Suprapubic skin (tissue), 4 donors: ENCODE measurements around the gene SORCS1. TPM values are rescaled to one million over a fixed set of nuclear protein-coding genes. Genes with fewer than 3 reads are reported as not detected.
A peak's percentile ranks its signal among the peaks of the same experiment; 100 is the strongest.

Experiments used
- DNase-seq, 2 donors: peaks; one replicate each; pipeline ENCODE4 v3.0.0-alpha.2; 2019; ENCODE audit warnings: low spot score in 2 of 2
- H3K27ac ChIP-seq: fragments of 200-600 bp; sonication (generic); one replicate; pipeline ENCODE4 v1.5.1; 2019
- H3K27me3 ChIP-seq: fragments of 200-600 bp; sonication (generic); one replicate; pipeline ENCODE4 v1.5.1; 2019
- H3K36me3 ChIP-seq: fragments of 200-600 bp; sonication (generic); one replicate; pipeline ENCODE4 v1.5.1; 2019
- H3K4me1 ChIP-seq: fragments of 200-600 bp; sonication (generic); one replicate; pipeline ENCODE4 v1.5.1; 2019
- H3K4me3 ChIP-seq: fragments of 200-600 bp; sonication (generic); one replicate; pipeline ENCODE4 v1.5.1; 2019; ENCODE audit warnings: mild to moderate bottlenecking
- H3K9me3 ChIP-seq: fragments of 200-600 bp; sonication (generic); one replicate; pipeline ENCODE4 v1.5.1; 2019
- EP300 ChIP-seq: sonication (generic); formaldehyde crosslinking; IDR thresholded peaks from one replicate; pipeline ENCODE4 v1.6.1; 2017; ENCODE audit warnings: antibody characterized with exemption
- POLR2A ChIP-seq, 2 donors: fragments of 450-650 bp; IDR thresholded peaks; one replicate each; pipeline ENCODE4 v1.6.1; 2017; ENCODE audit warnings: antibody characterized with exemption in 2 of 2, mild to moderate bottlenecking in 2 of 2, moderate library complexity in 2 of 2
- POLR2AphosphoS5 ChIP-seq, 3 donors: sonication (generic); formaldehyde crosslinking; IDR thresholded peaks; one replicate each; pipeline ENCODE4 v1.6.1; 2017; ENCODE audit warnings: antibody characterized with exemption in 3 of 3
- WGBS: methylation state at CpG from one replicate; pipeline ENCODE4 v1.1.5; 2018; 5-methylcytosine and 5-hydroxymethylcytosine counted together
- total RNA-seq, 4 donors: library from RNA; depleted of rRNA; stranded (reverse); fragments of >200 nt; gene quantifications; one replicate each; pipeline ENCODE4 v1.1.0, GENCODE V29; 2016
- TF ChIP-seq, protein P1 (sequence below), 2 donors: fragments of 200-600 bp in 1 of 2; fragments of 450-650 bp in 1 of 2; sonication (generic) in 1 of 2; IDR thresholded peaks; one replicate each; pipeline ENCODE4 v1.5.1; 2016 to 2019; ENCODE audit warnings: antibody characterized with exemption in 2 of 2, mild to moderate bottlenecking in 1 of 2, moderate library complexity in 1 of 2

SORCS1 gene
- total RNA-seq, 4 donors from 2014 or later = 1.3 to 6.0 (median 3.4) TPM

DNA sequence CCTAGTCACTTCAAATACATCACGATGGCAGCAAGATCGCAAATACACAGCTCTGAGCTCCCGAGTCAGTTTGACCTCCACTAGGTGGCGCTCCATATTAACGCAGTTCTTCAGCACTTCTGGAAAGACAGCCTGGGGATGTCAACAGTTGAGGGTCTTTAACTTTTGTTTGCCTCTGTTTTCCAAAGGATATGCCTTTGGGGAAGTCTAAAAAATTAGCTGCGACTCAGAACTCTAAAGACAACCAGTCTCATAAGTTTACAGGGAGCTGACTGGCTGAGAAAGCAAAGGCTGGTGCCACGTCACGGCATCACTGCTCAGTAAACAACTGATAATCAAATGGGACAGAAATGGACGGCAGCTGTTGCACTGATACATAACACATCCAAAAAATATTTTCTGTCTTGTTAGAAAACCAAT is 458.8 kb downstream of the SORCS1 start:
- WGBS = 20% methylated on average over 9 of the region's 9 CpGs
- H3K27me3 ChIP-seq = no peaks in the 10 kb centered on the region
- no peaks in the 10 kb centered on the region for H3K9me3 ChIP-seq
- H3K36me3 ChIP-seq = no peaks in the 10 kb centered on the region
- no peaks in the 10 kb centered on the region for H3K4me1 ChIP-seq
- H3K27ac ChIP-seq = no peak overlapping the region
- no peak overlapping the region for H3K4me3 ChIP-seq
- peak in 1 of 2 donors; percentile 61 for DNase-seq
- TF ChIP-seq POLR2A (IDR thresholded peaks at IDR 0.05) (no peak), EP300 (no peak), POLR2AphosphoS5 (IDR thresholded peaks at IDR 0.05) (no peak)
- TF ChIP-seq, protein P1, sequence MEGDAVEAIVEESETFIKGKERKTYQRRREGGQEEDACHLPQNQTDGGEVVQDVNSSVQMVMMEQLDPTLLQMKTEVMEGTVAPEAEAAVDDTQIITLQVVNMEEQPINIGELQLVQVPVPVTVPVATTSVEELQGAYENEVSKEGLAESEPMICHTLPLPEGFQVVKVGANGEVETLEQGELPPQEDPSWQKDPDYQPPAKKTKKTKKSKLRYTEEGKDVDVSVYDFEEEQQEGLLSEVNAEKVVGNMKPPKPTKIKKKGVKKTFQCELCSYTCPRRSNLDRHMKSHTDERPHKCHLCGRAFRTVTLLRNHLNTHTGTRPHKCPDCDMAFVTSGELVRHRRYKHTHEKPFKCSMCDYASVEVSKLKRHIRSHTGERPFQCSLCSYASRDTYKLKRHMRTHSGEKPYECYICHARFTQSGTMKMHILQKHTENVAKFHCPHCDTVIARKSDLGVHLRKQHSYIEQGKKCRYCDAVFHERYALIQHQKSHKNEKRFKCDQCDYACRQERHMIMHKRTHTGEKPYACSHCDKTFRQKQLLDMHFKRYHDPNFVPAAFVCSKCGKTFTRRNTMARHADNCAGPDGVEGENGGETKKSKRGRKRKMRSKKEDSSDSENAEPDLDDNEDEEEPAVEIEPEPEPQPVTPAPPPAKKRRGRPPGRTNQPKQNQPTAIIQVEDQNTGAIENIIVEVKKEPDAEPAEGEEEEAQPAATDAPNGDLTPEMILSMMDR (IDR thresholded peaks at IDR 0.05) = peak in 1 of 2 donors; percentile 52

DNA sequence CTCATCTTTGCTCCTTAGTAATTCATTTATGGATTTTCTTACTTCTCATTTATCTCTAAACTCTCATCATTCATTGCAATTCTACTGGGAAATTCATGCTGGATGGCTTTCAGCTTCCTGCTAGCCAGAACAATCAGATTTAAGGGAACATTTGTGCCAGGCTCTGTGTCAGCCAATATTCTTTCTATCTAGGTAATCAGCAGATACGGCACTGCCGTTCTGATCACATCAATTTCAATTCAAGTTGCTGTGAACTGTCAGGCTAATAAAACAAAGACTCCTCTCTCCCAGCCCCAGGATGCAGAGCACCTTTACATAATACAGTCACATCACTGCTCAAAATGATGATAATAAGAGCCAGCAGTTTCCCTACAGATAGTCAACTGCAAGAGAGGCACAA is 468.3 kb downstream of the SORCS1 start:
- H3K27ac ChIP-seq = no peak overlapping the region
- 77% methylated on average over 2 of the region's 2 CpGs for WGBS
- no peak overlapping the region for H3K4me3 ChIP-seq
- no peaks in the 10 kb centered on the region for H3K36me3 ChIP-seq
- TF ChIP-seq POLR2AphosphoS5 (IDR thresholded peaks at IDR 0.05) (no peak), EP300 (no peak), POLR2A (IDR thresholded peaks at IDR 0.05) (no peak)
- TF ChIP-seq, protein P1 (IDR thresholded peaks at IDR 0.05) = no peak
- no peaks in the 10 kb centered on the region for H3K4me1 ChIP-seq
- no peak for DNase-seq
- H3K27me3 ChIP-seq = no peaks in the 10 kb centered on the region
- H3K9me3 ChIP-seq = no peaks in the 10 kb centered on the region

DNA sequence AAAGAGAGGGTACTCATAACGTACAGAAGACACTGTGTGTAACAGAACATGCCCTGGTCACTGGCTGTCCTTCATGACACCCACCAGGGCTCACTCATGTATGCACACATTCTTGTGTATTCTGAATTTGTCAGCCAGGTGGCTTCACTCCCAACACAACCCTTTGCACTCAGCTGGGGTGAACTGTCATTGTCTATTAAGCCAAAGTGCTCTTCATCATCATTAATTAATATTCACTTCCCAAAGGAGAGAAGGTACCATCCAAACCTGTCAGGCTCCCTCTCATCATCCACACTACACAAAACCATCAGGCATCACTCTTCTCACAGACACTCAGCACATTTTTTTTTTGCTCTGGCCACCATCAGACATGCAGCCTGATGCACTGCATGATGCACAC is 469.8 kb downstream of the SORCS1 start:
- TF ChIP-seq POLR2AphosphoS5 (IDR thresholded peaks at IDR 0.05) (no peak), EP300 (no peak), POLR2A (IDR thresholded peaks at IDR 0.05) (no peak)
- TF ChIP-seq, protein P1 (IDR thresholded peaks at IDR 0.05) = no peak

DNA sequence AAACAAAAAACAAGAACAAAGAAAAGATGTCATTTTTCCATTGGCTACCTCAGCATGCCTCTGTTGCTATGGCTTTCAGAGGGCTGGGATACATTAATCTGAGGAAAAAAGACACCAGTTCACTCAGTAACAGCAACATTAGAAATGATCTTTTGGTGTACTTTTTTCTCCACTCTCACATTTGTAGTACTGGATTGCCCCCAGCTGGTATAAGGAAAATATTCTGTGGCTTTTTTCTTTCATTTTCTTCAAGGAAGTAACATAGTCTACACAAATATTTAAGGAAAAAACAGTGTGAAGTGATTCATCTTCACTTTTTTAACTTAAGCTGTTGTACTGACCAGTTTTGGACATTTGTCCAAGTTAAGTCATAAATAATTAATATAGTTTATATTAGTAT is 482.3 kb downstream of the SORCS1 start:
- H3K4me1 ChIP-seq = no peaks in the 10 kb centered on the region
- H3K36me3 ChIP-seq = no peaks in the 10 kb centered on the region
- H3K27ac ChIP-seq = no peak overlapping the region
- TF ChIP-seq POLR2AphosphoS5 (IDR thresholded peaks at IDR 0.05) = no peak
- TF ChIP-seq EP300 = no peak
- TF ChIP-seq, protein P1 (IDR thresholded peaks at IDR 0.05) = no peak
- no peaks in the 10 kb centered on the region for H3K9me3 ChIP-seq
- H3K27me3 ChIP-seq = no peaks in the 10 kb centered on the region
- DNase-seq = no peak
- no peak overlapping the region for H3K4me3 ChIP-seq

More for the DNA sequence above, 469.8 kb downstream of the SORCS1 start:
- no peaks in the 10 kb centered on the region for H3K36me3 ChIP-seq
- H3K9me3 ChIP-seq = no peaks in the 10 kb centered on the region
- 53% methylated on average over 1 of the region's 1 CpG for WGBS
- H3K4me3 ChIP-seq = no peak overlapping the region
- no peak for DNase-seq
- H3K4me1 ChIP-seq = no peaks in the 10 kb centered on the region
- H3K27me3 ChIP-seq = no peaks in the 10 kb centered on the region
- H3K27ac ChIP-seq = no peak overlapping the region

DNA sequence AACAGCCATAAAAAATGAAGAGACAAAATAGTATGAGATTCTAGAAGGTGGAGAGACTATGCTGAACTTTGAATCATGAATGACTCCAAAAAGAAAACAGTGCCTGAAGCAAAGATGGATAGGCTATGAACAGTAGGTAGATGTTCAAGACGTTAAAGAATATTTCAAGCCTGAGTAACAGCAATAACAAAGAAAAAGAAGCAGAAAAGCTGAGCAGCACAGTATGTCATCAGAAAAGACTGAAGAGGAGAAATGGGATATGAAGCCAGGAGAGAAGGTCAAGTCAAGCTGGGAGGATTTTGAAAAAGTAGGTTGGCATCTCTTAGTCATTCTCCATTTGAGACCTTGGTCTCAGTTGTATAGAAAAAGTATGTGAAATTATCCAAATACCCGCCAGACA is 484.4 kb downstream of the SORCS1 start:
- Histone ChIP-seq H3K4me1 (no peaks in the 10 kb centered on the region), H3K4me3 (no peak overlapping the region), H3K27me3 (no peaks in the 10 kb centered on the region), H3K9me3 (no peaks in the 10 kb centered on the region), H3K27ac (no peak overlapping the region), H3K36me3 (no peaks in the 10 kb centered on the region)
- no peak for DNase-seq
- no peak for TF ChIP-seq EP300
- 73% methylated on average over 2 of the region's 2 CpGs for WGBS

DNA sequence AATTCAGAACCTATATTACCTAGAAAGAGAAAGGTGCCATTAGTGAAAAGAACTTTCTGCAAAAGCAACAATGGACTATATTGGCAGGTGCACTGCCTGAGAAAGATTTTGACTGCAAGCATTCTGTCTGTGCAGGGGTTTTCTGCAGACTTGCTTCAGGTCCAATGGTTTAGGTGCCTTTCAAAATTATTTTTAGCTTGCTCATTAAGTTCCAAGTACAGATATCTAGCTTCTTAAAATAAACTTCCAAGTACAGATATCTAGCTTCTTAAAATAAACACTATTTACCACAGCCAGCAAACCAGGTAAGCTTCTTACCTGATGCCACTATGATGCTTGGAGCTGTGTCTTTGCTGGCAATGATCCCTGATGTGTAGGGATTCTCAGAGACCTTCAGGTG is 485.2 kb downstream of the SORCS1 start:
- H3K36me3 ChIP-seq = no peaks in the 10 kb centered on the region
- no peak overlapping the region for H3K27ac ChIP-seq
- H3K27me3 ChIP-seq = no peaks in the 10 kb centered on the region
- H3K4me3 ChIP-seq = no peak overlapping the region
- TF ChIP-seq POLR2AphosphoS5 (IDR thresholded peaks at IDR 0.05) (no peak), EP300 (no peak), POLR2A (IDR thresholded peaks at IDR 0.05) (no peak)
- TF ChIP-seq, protein P1 (IDR thresholded peaks at IDR 0.05) = no peak
- no peak for DNase-seq
- H3K9me3 ChIP-seq = no peaks in the 10 kb centered on the region
- H3K4me1 ChIP-seq = no peaks in the 10 kb centered on the region
